ENCODE results near the gene TTLL5.
"Not testable (repeated sequence)": the region's sequence is repeated elsewhere in the genome, so short reads cannot be mapped to it uniquely, and the experiment has no call there.

TTLL5 gene

GRCh38 chr14:75910048-75910447 lies 249.0 kb downstream of the TTLL5 start:
- Histone ChIP-seq H3K9me3 (no peaks in the 10 kb centered on the region), H3K36me3 (no peaks in the 10 kb centered on the region), H3K4me3 (ENCODE audit: low read depth, low read length) (no peak overlapping the region), H3K4me1 (peaks cover 8% of the 10 kb centered on the region), H3K27me3 (no peaks in the 10 kb centered on the region)
- TF ChIP-seq CTCF (IDR thresholded peaks at IDR 0.05; ENCODE audit: low read depth, low read length) = no peak
- DNase-seq = no peak

- TF ChIP-seq CTCF (IDR thresholded peaks at IDR 0.05; ENCODE audit: low read depth, low read length) = no peak
- no peaks in the 10 kb centered on the region for H3K27me3 ChIP-seq
- H3K9me3 ChIP-seq = no peaks in the 10 kb centered on the region
- H3K4me3 ChIP-seq (ENCODE audit: low read depth, low read length) = no peak overlapping the region
- H3K4me1 ChIP-seq = peaks cover 11% of the 10 kb centered on the region
- H3K36me3 ChIP-seq = no peaks in the 10 kb centered on the region
- no peak for DNase-seq
Observed at GRCh38 chr14:75911883-75912282, 250.8 kb downstream of the TTLL5 start.

- DNase-seq = no peak
- H3K4me3 ChIP-seq (ENCODE audit: low read depth, low read length) = no peak overlapping the region
- TF ChIP-seq CTCF (IDR thresholded peaks at IDR 0.05; ENCODE audit: low read depth, low read length) = no peak
- peaks cover 20% of the 10 kb centered on the region for H3K4me1 ChIP-seq
- H3K27me3 ChIP-seq = no peaks in the 10 kb centered on the region
- no peaks in the 10 kb centered on the region for H3K36me3 ChIP-seq
- no peaks in the 10 kb centered on the region for H3K9me3 ChIP-seq
Observed at GRCh38 chr14:75913183-75913582, 252.1 kb downstream of the TTLL5 start.

- H3K27me3 ChIP-seq = no peaks in the 10 kb centered on the region
- H3K36me3 ChIP-seq = no peaks in the 10 kb centered on the region
- H3K9me3 ChIP-seq = no peaks in the 10 kb centered on the region
- no peak overlapping the region for H3K4me3 ChIP-seq (ENCODE audit: low read depth, low read length)
- no peak for DNase-seq
- H3K4me1 ChIP-seq = peaks cover 22% of the 10 kb centered on the region
- no peak for TF ChIP-seq CTCF (IDR thresholded peaks at IDR 0.05; ENCODE audit: low read depth, low read length)
Observed at GRCh38 chr14:75915045-75915444, 254.0 kb downstream of the TTLL5 start.

GRCh38 chr14:75917322-75917945 lies 256.4 kb downstream of the TTLL5 start:
- H3K27me3 ChIP-seq = no peaks in the 10 kb centered on the region
- H3K4me1 ChIP-seq = peaks cover 19% of the 10 kb centered on the region
- H3K9me3 ChIP-seq = no peaks in the 10 kb centered on the region
- H3K4me3 ChIP-seq (ENCODE audit: low read depth, low read length) = peak overlapping the region; percentile 43
- TF ChIP-seq CTCF (IDR thresholded peaks at IDR 0.05; ENCODE audit: low read depth, low read length) = no peak
- DNase-seq = peak; percentile 81
- no peaks in the 10 kb centered on the region for H3K36me3 ChIP-seq

GRCh38 chr14:75917946-75918335 lies 256.9 kb downstream of the TTLL5 start:
- H3K36me3 ChIP-seq = no peaks in the 10 kb centered on the region
- peaks cover 17% of the 10 kb centered on the region for H3K4me1 ChIP-seq
- no peaks in the 10 kb centered on the region for H3K27me3 ChIP-seq
- H3K9me3 ChIP-seq = no peaks in the 10 kb centered on the region
- TF ChIP-seq CTCF (IDR thresholded peaks at IDR 0.05; ENCODE audit: low read depth, low read length) = no peak
- no peak for DNase-seq
- H3K4me3 ChIP-seq (ENCODE audit: low read depth, low read length) = peak overlapping the region; percentile 43

GRCh38 chr14:75920421-75920820 lies 259.4 kb downstream of the TTLL5 start:
- not testable (repeated sequence) for DNase-seq; H3K27me3 ChIP-seq; H3K4me3 ChIP-seq (ENCODE audit: low read depth, low read length); H3K9me3 ChIP-seq; H3K36me3 ChIP-seq
- peaks cover 15% of the 10 kb centered on the region for H3K4me1 ChIP-seq

GRCh38 chr14:75925141-75925840 lies 264.2 kb downstream of the TTLL5 start:
- DNase-seq; H3K4me3 ChIP-seq (ENCODE audit: low read depth, low read length); H3K36me3 ChIP-seq: not testable (repeated sequence)

More at GRCh38 chr14:75925141-75925840, 264.2 kb downstream of the TTLL5 start:
- H3K4me1 ChIP-seq, H3K9me3 ChIP-seq, H3K27me3 ChIP-seq: not testable (repeated sequence)

Data from BE2C (cell line).